Endodermal cell (in vitro differentiated cells): Measurements from ENCODE around the gene MS4A18. TPM values are rescaled to one million over a fixed set of nuclear protein-coding genes. Genes with fewer than 3 reads are reported as not detected.

Experiments used
- DNase-seq: peaks from one replicate; pipeline ENCODE4 v3.0.0-alpha.2; 2017
- H3K27ac ChIP-seq: 2 replicates; pipeline ENCODE4 v1.5.1; 2013; ENCODE audit warnings: mild to moderate bottlenecking, low read depth, low read length, moderate library complexity
- H3K27me3 ChIP-seq: 2 replicates; pipeline ENCODE4 v1.6.1; 2013; ENCODE audit warnings: mild to moderate bottlenecking, low read length, moderate library complexity; ENCODE audit not compliant: insufficient read depth, control insufficient read depth, poor library complexity, severe bottlenecking
- H3K36me3 ChIP-seq: 2 replicates; pipeline ENCODE4 v1.7.0; 2013; ENCODE audit warnings: mild to moderate bottlenecking, low read length, moderate library complexity; ENCODE audit not compliant: control insufficient read depth, insufficient read depth
- H3K4me1 ChIP-seq: one replicate; pipeline ENCODE4 v1.7.0; 2013; ENCODE audit warnings: low read length; ENCODE audit not compliant: control insufficient read depth, insufficient read depth
- H3K4me3 ChIP-seq: 2 replicates; pipeline ENCODE4 v1.5.1; 2013; ENCODE audit warnings: mild to moderate bottlenecking, low read length, moderate library complexity
- H3K9ac ChIP-seq: 2 replicates; pipeline ENCODE4 v1.6.1; 2013; ENCODE audit warnings: mild to moderate bottlenecking, low read length, moderate library complexity; ENCODE audit not compliant: poor library complexity, severe bottlenecking; ENCODE audit errors: extremely low read depth
- H3K9me3 ChIP-seq: 2 replicates; pipeline ENCODE4 v1.6.1; 2013; ENCODE audit warnings: mild to moderate bottlenecking, low read length, moderate library complexity; ENCODE audit not compliant: control insufficient read depth
- H3K27ac Mint-ChIP-seq: 2 replicates; pipeline ENCODE4 v1.8.0; 2020; ENCODE audit warnings: mixed read lengths
- H3K27me3 Mint-ChIP-seq: 2 replicates; pipeline ENCODE4 v1.8.0; 2021; ENCODE audit warnings: mild to moderate bottlenecking, mixed read lengths; ENCODE audit not compliant: insufficient read depth
- H3K36me3 Mint-ChIP-seq: 2 replicates; pipeline ENCODE4 v1.8.0; 2020; ENCODE audit warnings: low read depth, mixed read lengths
- H3K4me1 Mint-ChIP-seq: 2 replicates; pipeline ENCODE4 v1.8.0; 2020; ENCODE audit warnings: mixed read lengths
- H3K4me3 Mint-ChIP-seq: 2 replicates; pipeline ENCODE4 v1.8.0; 2020; ENCODE audit warnings: mild to moderate bottlenecking, moderate library complexity, mixed read lengths
- H3K9me3 Mint-ChIP-seq: 2 replicates; pipeline ENCODE4 v1.8.0; 2020; ENCODE audit warnings: mild to moderate bottlenecking, mixed read lengths
- CTCF ChIP-seq: fragments of 200-600 bp; sonication (generic); conservative IDR thresholded peaks from 2 replicates; pipeline ENCODE4 v1.5.0; 2021; ENCODE audit warnings: antibody characterized with exemption, mild to moderate bottlenecking
- WGBS, 2 experiments: methylation state at CpG; one replicate each; pipeline versions ENCODE4 v1.1.5 to v1.1.7; 2013; ENCODE audit warnings: missing lambda C conversion rate in 2 of 2, mixed read lengths in 1 of 2; ENCODE audit not compliant: insufficient coverage in 1 of 2, insufficient read length in 1 of 2; 5-methylcytosine and 5-hydroxymethylcytosine counted together
- total RNA-seq, 2 donors: library from RNA; stranded (reverse); fragmentation: NEBNext Ultra II Directional in 1 of 2; extraction: Animal tissue kit (Norgen Biotek cat#: 25700) in 1 of 2; gene quantifications; 2 replicates in 1 of 2; 3 replicates in 1 of 2; pipeline ENCODE4 v1.2.1, GENCODE V29; 2021

MS4A18 gene
- total RNA-seq, 2 donors from 2014 or later = not detected

- Mint-ChIP-seq H3K36me3 (no peaks in the 10 kb centered on the region), H3K27me3 (peaks cover 10% of the 10 kb centered on the region), H3K27ac (no peak overlapping the region), H3K4me3 (no peak overlapping the region), H3K9me3 (peaks cover 3% of the 10 kb centered on the region), H3K4me1 (no peaks in the 10 kb centered on the region)
- H3K4me3 ChIP-seq = no peak overlapping the region
- H3K4me1 ChIP-seq = no peaks in the 10 kb centered on the region
- 80 to 82% methylated on average over 7 of the region's 7 CpGs for WGBS, 2 experiments
- peak; percentile 82 for DNase-seq
- H3K27me3 ChIP-seq = no peaks in the 10 kb centered on the region
- H3K36me3 ChIP-seq = no peaks in the 10 kb centered on the region
- H3K27ac ChIP-seq = no peak overlapping the region
- H3K9me3 ChIP-seq = no peaks in the 10 kb centered on the region
- H3K9ac ChIP-seq = no peak overlapping the region
- TF ChIP-seq CTCF = peak; percentile 74
Measured at GRCh38 chr11:60739114-60739513, 14.6 kb downstream of the MS4A18 start.

- no peak overlapping the region for H3K27ac Mint-ChIP-seq
- H3K36me3 Mint-ChIP-seq = no peaks in the 10 kb centered on the region
- no peak overlapping the region for H3K4me3 Mint-ChIP-seq
- TF ChIP-seq CTCF = no peak
- peaks cover 3% of the 10 kb centered on the region for H3K9me3 Mint-ChIP-seq
- Histone ChIP-seq H3K4me1 (no peaks in the 10 kb centered on the region), H3K27ac (no peak overlapping the region), H3K27me3 (no peaks in the 10 kb centered on the region), H3K9ac (no peak overlapping the region), H3K9me3 (no peaks in the 10 kb centered on the region), H3K4me3 (no peak overlapping the region), H3K36me3 (no peaks in the 10 kb centered on the region)
- H3K4me1 Mint-ChIP-seq = no peaks in the 10 kb centered on the region
- DNase-seq = no peak
- H3K27me3 Mint-ChIP-seq = peaks cover 10% of the 10 kb centered on the region
Measured at GRCh38 chr11:60740573-60740972, 16.1 kb downstream of the MS4A18 start.

- no peaks in the 10 kb centered on the region for H3K4me1 ChIP-seq
- no peak for DNase-seq
- H3K4me3 Mint-ChIP-seq = no peak overlapping the region
Measured at GRCh38 chr11:60741421-60741820, 16.9 kb downstream of the MS4A18 start.

More at GRCh38 chr11:60741421-60741820, 16.9 kb downstream of the MS4A18 start:
- no peaks in the 10 kb centered on the region for H3K4me1 Mint-ChIP-seq
- H3K4me3 ChIP-seq = no peak overlapping the region
- peaks cover 3% of the 10 kb centered on the region for H3K9me3 Mint-ChIP-seq
- H3K36me3 ChIP-seq = no peaks in the 10 kb centered on the region
- no peak overlapping the region for H3K27ac ChIP-seq
- H3K9ac ChIP-seq = no peak overlapping the region
- WGBS, 2 experiments = 88 to 100% methylated on average over 1 to 3 of the region's 3 CpGs
- H3K9me3 ChIP-seq = no peaks in the 10 kb centered on the region
- H3K27me3 ChIP-seq = no peaks in the 10 kb centered on the region
- H3K36me3 Mint-ChIP-seq = no peaks in the 10 kb centered on the region
- no peak overlapping the region for H3K27ac Mint-ChIP-seq
- no peak for TF ChIP-seq CTCF
- peaks cover 10% of the 10 kb centered on the region for H3K27me3 Mint-ChIP-seq
